GM08714 (cell line): ENCODE data around the gene OR6K6.

ENCODE experiments used
- H3K4me3 ChIP-seq: fragments of 200-500 bp; sonication (Bioruptor generic); 2 replicates; pipeline ENCODE4 v1.5.1; 2014; ENCODE audit warnings: mild to moderate bottlenecking, low read length, inconsistent platforms
- ZNF274 ChIP-seq: IDR thresholded peaks from 2 replicates; pipeline ENCODE4 v1.6.1; 2012; ENCODE audit warnings: mild to moderate bottlenecking, low read depth, low read length

OR6K6 gene

GRCh38 chr1:158771950-158772866 lies 17.7 kb downstream of the OR6K6 start, which contains the start of gene OR6N1:
Gene OR6N1, minus strand, starts transcription at chr1:158772195. Its CDS starts 5,513 bp downstream, at chr1:158766682.
- no peak within 1 kb of the TSS for H3K4me3 ChIP-seq
- TF ChIP-seq ZNF274 = no peak

DNA sequence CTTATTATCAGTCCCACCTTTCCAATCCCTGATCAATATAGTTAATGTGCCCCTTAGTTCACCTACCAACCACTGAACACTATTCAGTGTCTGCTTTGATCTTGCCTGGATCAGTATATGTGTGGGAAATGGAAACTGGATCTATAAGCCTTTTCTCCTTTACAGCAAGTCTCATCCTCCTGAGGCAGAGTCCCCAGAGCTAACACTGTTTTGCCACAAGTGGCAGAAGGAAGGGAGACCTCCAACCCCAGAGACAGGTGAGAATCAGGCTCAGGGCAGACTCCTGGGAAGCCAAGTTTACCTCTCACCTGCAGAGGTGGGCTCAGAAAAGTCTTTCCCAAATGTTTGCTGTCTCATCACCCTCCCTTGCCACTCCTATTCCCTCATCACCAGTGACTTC lies 26.6 kb downstream of the OR6K6 start, which contains the start of gene OR6N2:
TSS of gene OR6N2 (minus strand) at position 101 of the 400 bp plus-strand sequence. CDS start 3,569 bp downstream, outside the sequence.
- no peak within 1 kb of the TSS for H3K4me3 ChIP-seq
- TF ChIP-seq ZNF274 = no peak

- no peak for TF ChIP-seq ZNF274
- no peak overlapping the region for H3K4me3 ChIP-seq
These were observed 39.1 kb downstream of the OR6K6 start for GRCh38 chr1:158793604-158794003.

- TF ChIP-seq ZNF274 = no peak
- no peak overlapping the region for H3K4me3 ChIP-seq
These were observed 39.7 kb downstream of the OR6K6 start for GRCh38 chr1:158794247-158794646.

DNA sequence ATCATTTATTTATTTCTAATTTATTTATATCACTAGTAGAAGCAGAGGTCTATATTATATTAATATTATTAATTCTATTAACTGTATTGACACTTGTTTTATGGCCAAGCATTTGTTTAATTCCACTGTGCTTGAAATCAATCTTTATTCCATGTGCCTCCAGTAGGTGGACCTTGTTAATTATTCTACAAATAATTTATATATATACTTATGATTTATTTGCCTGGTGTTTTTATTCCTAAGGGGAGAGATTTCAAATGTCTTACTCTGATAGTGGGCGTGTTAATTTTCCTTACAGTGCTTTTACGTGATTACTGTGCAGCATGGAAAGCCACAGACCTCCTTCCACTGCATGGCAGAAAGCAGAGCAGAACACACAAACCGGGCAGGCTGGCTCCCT lies 44.0 kb downstream of the OR6K6 start:
- no peak for TF ChIP-seq ZNF274
- no peak overlapping the region for H3K4me3 ChIP-seq

- H3K4me3 ChIP-seq = no peak overlapping the region
These were observed 45.2 kb downstream of the OR6K6 start for GRCh38 chr1:158799689-158800088.

GRCh38 chr1:158800526-158800925 lies 46.0 kb downstream of the OR6K6 start:
- TF ChIP-seq ZNF274 = no peak

More at GRCh38 chr1:158799689-158800088, 45.2 kb downstream of the OR6K6 start:
- TF ChIP-seq ZNF274 = no peak

DNA sequence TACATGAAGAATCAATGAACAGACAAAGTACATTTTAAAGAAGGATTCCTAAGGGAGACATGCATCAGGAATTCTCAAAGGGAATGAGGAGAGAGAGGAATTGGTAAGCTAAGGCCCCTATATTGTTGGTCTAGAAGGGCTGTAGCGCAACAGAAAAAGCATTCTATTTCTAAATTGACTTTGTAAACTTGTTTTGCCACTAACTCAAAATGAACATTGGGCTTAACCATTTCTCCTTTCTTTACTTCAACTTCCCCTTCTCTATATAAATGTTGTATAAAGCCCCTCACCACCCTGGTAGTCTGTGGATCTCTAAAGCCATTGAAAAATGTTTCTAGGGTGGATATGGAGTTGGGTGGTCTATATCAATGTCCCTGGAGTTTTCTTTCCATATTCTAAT lies 46.9 kb downstream of the OR6K6 start:
- no peak for TF ChIP-seq ZNF274
- H3K4me3 ChIP-seq = no peak overlapping the region

More at GRCh38 chr1:158800526-158800925, 46.0 kb downstream of the OR6K6 start:
- no peak overlapping the region for H3K4me3 ChIP-seq

- no peak for TF ChIP-seq ZNF274
- H3K4me3 ChIP-seq = no peak overlapping the region
These were observed 49.2 kb downstream of the OR6K6 start for GRCh38 chr1:158803678-158804077.
